ENCODE data around the gene BIN2.

- TF ChIP-seq CTCF (conservative IDR thresholded peaks at IDR 0.05) (no peak), EZH2 (IDR thresholded peaks at IDR 0.05; ENCODE audit: low read depth) (no peak)
Measured at GRCh38 chr12:51263341-51263740, 60.6 kb downstream of the BIN2 start.

Measured in PC-9 (cell line).